HG03575 (cell line): ENCODE data around the gene CASP5.
A peak's percentile ranks its signal among the peaks of the same experiment; 100 is the strongest.
"Not testable (repeated sequence)": the region's sequence is repeated elsewhere in the genome, so short reads cannot be mapped to it uniquely, and the experiment has no call there.

Source experiments
- ATAC-seq: cut with Tn5 transposase; IDR thresholded peaks from one replicate; pipeline ENCODE4 v1.9.1; 2021; ENCODE audit not compliant: unreplicated experiment, insufficient number of reproducible peaks, low FRiP score; ENCODE audit errors: extremely low read depth

The CASP5 gene

GRCh38 chr11:105034813-105035620 is 12.0 kb upstream of the CASP5 start, which contains the start of gene CASP1:
TSS of gene CASP1 (minus strand) at chr11:105035144. CDS start at chr11:105035113, 31 bp downstream.
- ATAC-seq: peak; percentile 97

- not testable (repeated sequence) for ATAC-seq
These were observed 11.4 kb upstream of the CASP5 start for GRCh38 chr11:105034388-105034787.

GRCh38 chr11:105033781-105034180 is 10.8 kb upstream of the CASP5 start:
- ATAC-seq: no peak

GRCh38 chr11:105033343-105033742 is 10.4 kb upstream of the CASP5 start:
- ATAC-seq: no peak

- ATAC-seq: no peak
These were observed 9.5 kb upstream of the CASP5 start for GRCh38 chr11:105032495-105032894.

- ATAC-seq: no peak
These were observed 4.7 kb upstream of the CASP5 start for GRCh38 chr11:105027678-105028077.

- no peak for ATAC-seq
These were observed 1.4 kb upstream of the CASP5 start for GRCh38 chr11:105024394-105024793.

GRCh38 chr11:105022527-105022926 is 441 bp downstream of the CASP5 start:
- no peak for ATAC-seq

- ATAC-seq: no peak
These were observed 15.5 kb downstream of the CASP5 start for GRCh38 chr11:105007463-105007862.

GRCh38 chr11:105005451-105005845 is 17.5 kb downstream of the CASP5 start:
- ATAC-seq: no peak

- no peak for ATAC-seq
These were observed 18.9 kb downstream of the CASP5 start for GRCh38 chr11:105004021-105004420.

- no peak for ATAC-seq
These were observed 19.8 kb downstream of the CASP5 start for GRCh38 chr11:105003151-105003550.

GRCh38 chr11:105000797-105001196 is 22.2 kb downstream of the CASP5 start:
- ATAC-seq: no peak

- ATAC-seq: no peak
These were observed 22.8 kb downstream of the CASP5 start for GRCh38 chr11:105000167-105000566.

GRCh38 chr11:104999721-105000120 is 23.2 kb downstream of the CASP5 start:
- no peak for ATAC-seq

GRCh38 chr11:104997288-104997687 is 25.7 kb downstream of the CASP5 start:
- no peak for ATAC-seq

- ATAC-seq: no peak
These were observed 28.0 kb downstream of the CASP5 start for GRCh38 chr11:104995001-104995408.

GRCh38 chr11:104992781-104993180 is 30.2 kb downstream of the CASP5 start:
- no peak for ATAC-seq

- ATAC-seq: no peak
These were observed 31.0 kb downstream of the CASP5 start for GRCh38 chr11:104991994-104992393.

GRCh38 chr11:104984808-104985207 is 38.2 kb downstream of the CASP5 start:
- no peak for ATAC-seq

- no peak for ATAC-seq
These were observed 43.1 kb downstream of the CASP5 start for GRCh38 chr11:104979839-104980238.
